ENCODE data around the gene LARP1B. TPM values are rescaled to one million over a fixed set of nuclear protein-coding genes. Genes with fewer than 3 reads are reported as not detected.

Gene LARP1B
- total and polyA plus RNA-seq, 9 of the 15 experiments (the other 6 are each of a cell fraction or from before 2014, with no cell fraction given), result 19.2 to 59.7 (median 37.9) TPM

DNA sequence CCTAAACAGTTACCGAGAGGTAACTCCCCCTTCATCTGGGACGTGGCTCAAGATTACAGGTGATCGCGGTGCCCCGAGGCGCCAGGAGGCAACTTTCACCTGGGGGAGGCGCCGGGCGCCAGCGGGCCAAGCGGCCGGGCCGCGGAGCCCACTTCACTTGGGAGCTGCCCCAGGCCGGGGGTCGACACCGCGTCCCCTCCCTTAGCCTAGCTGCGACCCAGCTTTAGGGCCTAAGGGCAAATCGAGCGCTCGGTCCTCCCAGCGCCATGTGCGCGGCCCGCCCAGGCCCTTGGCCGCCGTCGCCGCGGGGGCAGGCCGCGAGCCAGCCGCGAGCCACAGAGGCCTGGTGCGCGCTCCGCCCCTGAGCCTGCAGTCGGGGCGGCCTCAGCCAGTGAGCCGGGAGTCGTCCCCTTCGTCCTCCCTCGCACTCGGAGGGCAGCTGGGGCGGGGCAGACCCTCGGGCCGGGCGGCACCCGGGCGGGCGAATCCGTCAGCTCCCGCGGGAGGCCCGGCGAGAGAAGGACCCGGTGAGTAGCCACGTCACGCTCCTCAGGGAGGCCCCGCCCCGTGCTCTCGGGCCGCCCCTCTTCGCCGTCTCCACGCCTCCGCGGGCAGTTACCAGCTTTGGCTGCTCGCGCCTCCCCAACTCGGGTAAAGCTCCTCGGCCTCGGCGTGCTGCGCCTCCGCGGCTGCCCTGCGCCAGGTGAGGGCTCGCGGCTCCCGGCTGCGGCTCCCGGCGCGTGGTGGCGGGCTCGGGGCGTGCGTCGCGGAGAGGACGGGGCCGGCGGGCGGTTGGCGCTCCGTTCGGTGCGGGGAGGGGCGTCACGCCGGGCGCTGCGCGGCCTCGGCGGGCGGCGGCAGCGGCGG lies at the start of gene LARP1B (continued):
- TF ChIP-seq, protein P1, sequence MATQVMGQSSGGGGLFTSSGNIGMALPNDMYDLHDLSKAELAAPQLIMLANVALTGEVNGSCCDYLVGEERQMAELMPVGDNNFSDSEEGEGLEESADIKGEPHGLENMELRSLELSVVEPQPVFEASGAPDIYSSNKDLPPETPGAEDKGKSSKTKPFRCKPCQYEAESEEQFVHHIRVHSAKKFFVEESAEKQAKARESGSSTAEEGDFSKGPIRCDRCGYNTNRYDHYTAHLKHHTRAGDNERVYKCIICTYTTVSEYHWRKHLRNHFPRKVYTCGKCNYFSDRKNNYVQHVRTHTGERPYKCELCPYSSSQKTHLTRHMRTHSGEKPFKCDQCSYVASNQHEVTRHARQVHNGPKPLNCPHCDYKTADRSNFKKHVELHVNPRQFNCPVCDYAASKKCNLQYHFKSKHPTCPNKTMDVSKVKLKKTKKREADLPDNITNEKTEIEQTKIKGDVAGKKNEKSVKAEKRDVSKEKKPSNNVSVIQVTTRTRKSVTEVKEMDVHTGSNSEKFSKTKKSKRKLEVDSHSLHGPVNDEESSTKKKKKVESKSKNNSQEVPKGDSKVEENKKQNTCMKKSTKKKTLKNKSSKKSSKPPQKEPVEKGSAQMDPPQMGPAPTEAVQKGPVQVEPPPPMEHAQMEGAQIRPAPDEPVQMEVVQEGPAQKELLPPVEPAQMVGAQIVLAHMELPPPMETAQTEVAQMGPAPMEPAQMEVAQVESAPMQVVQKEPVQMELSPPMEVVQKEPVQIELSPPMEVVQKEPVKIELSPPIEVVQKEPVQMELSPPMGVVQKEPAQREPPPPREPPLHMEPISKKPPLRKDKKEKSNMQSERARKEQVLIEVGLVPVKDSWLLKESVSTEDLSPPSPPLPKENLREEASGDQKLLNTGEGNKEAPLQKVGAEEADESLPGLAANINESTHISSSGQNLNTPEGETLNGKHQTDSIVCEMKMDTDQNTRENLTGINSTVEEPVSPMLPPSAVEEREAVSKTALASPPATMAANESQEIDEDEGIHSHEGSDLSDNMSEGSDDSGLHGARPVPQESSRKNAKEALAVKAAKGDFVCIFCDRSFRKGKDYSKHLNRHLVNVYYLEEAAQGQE (IDR thresholded peaks at IDR 0.05; ENCODE audit: borderline replicate concordance), result peak; percentile 68
- TF ChIP-seq, protein P1 (CRISPR knock-in tag; IDR thresholded peaks at IDR 0.05; ENCODE audit: low read depth), result peak; percentile 79; the same call in 1 of the 2 replicates
- TF ChIP-seq ZNF583 (CRISPR knock-in tag; IDR thresholded peaks at IDR 0.05), result 0 out of 2 replicates have a peak, but pooled peaks have one; percentile 51
- peak; percentile 59 for TF ChIP-seq POLR2B (IDR thresholded peaks at IDR 0.05; ENCODE audit: low read depth, partially characterized antibody)
- peak; percentile 60 for TF ChIP-seq SOX6 (IDR thresholded peaks at IDR 0.05)
- TF ChIP-seq ERF (CRISPR knock-in tag; IDR thresholded peaks at IDR 0.05), result peak; percentile 38; the same call in 1 of the 2 replicates
- TF ChIP-seq PHF8 (IDR thresholded peaks at IDR 0.05; ENCODE audit: borderline replicate concordance, low read length), result peak; percentile 91
